Fibroblast of lung (primary cell): ENCODE measurements around the gene GRK3. TPM values are rescaled to one million over a fixed set of nuclear protein-coding genes. Genes with fewer than 3 reads are reported as not detected.
"Not testable (repeated sequence)": the region's sequence is repeated elsewhere in the genome, so short reads cannot be mapped to it uniquely, and the experiment has no call there.

Experiments
- DNase-seq, 2 donors: peaks; one replicate each; pipeline versions ENCODE4 v3.0.0 to v3.0.0-alpha.2; 2010; ENCODE audit warnings: low read depth in 2 of 2
- H2AFZ ChIP-seq: 2 replicates; pipeline ENCODE4 v1.5.1; 2012; ENCODE audit warnings: low read length, control low read depth, inconsistent platforms
- H3K27ac ChIP-seq: 2 replicates; pipeline ENCODE4 v1.5.1; 2011; ENCODE audit warnings: low read length, control low read depth; ENCODE audit not compliant: insufficient read depth
- H3K27me3 ChIP-seq: 2 replicates; pipeline ENCODE4 v1.5.1; 2011; ENCODE audit warnings: mild to moderate bottlenecking, low read length; ENCODE audit not compliant: control insufficient read depth, insufficient read depth
- H3K36me3 ChIP-seq: 2 replicates; pipeline ENCODE4 v1.5.1; 2011; ENCODE audit warnings: low read length; ENCODE audit not compliant: control insufficient read depth, insufficient read depth
- H3K4me1 ChIP-seq: 2 replicates; pipeline ENCODE4 v1.5.1; 2011; ENCODE audit warnings: low read length; ENCODE audit not compliant: control insufficient read depth, insufficient read depth; ENCODE audit errors: extremely low read depth
- H3K4me2 ChIP-seq: 2 replicates; pipeline ENCODE4 v1.5.1; 2011; ENCODE audit warnings: low read length, control low read depth; ENCODE audit not compliant: insufficient read depth; ENCODE audit errors: extremely low read depth
- H3K4me3 ChIP-seq, 4 experiments: fragments of 200-600 bp in 1 of 4; sonication (generic) in 1 of 4; replicated peaks in 1 of 4; 2 replicates each; pipeline ENCODE4 v1.5.1; 2011 to 2016; ENCODE audit warnings: low read length in 4 of 4, low read depth in 3 of 4, mild to moderate bottlenecking in 3 of 4, control low read depth in 2 of 4, inconsistent platforms in 1 of 4, mixed read lengths in 1 of 4; ENCODE audit not compliant: insufficient read depth in 1 of 4; ENCODE audit errors: control extremely low read depth in 1 of 4
- H3K79me2 ChIP-seq: 2 replicates; pipeline ENCODE4 v1.5.1; 2012; ENCODE audit warnings: mild to moderate bottlenecking, low read length, inconsistent platforms; ENCODE audit not compliant: control insufficient read depth, insufficient read depth
- H3K9ac ChIP-seq: 2 replicates; pipeline ENCODE4 v1.5.1; 2011; ENCODE audit warnings: mild to moderate bottlenecking, low read length, control low read depth; ENCODE audit not compliant: insufficient read depth
- H3K9me3 ChIP-seq: 2 replicates; pipeline ENCODE4 v1.5.1; 2012; ENCODE audit warnings: low read depth, low read length; ENCODE audit not compliant: control insufficient read depth, insufficient read depth
- H4K20me1 ChIP-seq: 2 replicates; pipeline ENCODE4 v1.5.1; 2011; ENCODE audit warnings: low read length; ENCODE audit not compliant: control insufficient read depth, insufficient read depth; ENCODE audit errors: extremely low read depth
- CTCF ChIP-seq, 2 donors: IDR thresholded peaks in 1 of 2; conservative IDR thresholded peaks in 1 of 2; 1 replicate in 1 of 2; 2 replicates in 1 of 2; pipeline ENCODE4 v1.5.1; 2011 to 2012; ENCODE audit warnings: low read length in 2 of 2, control low read depth in 1 of 2, inconsistent platforms in 1 of 2, low read depth in 1 of 2, mild to moderate bottlenecking in 1 of 2
- EZH2 ChIP-seq: IDR thresholded peaks from 2 replicates; pipeline ENCODE4 v1.5.1; 2012; ENCODE audit warnings: low read length, control low read depth, mild to moderate bottlenecking; ENCODE audit errors: missing control alignments
- polyA plus RNA-seq, 2 donors: library from polyadenylated mRNA; depleted of rRNA in 1 of 2; stranded (reverse) in 1 of 2; unstranded in 1 of 2; fragments of >200 nt; gene quantifications; 2 replicates each; pipeline ENCODE4 v1.2.1, GENCODE V29; 2011 to 2012; ENCODE audit warnings: missing spikeins in 1 of 2
- total RNA-seq: library from RNA; depleted of rRNA; stranded (reverse); fragments of >200 nt; gene quantifications from 2 replicates; pipeline ENCODE4 v1.2.1, GENCODE V29; 2014

GRK3 gene
- total and polyA plus RNA-seq, 2 donors (not counting 1 experiment from before 2014, with no cell fraction given) = 1.6 to 1.7 TPM

- Histone ChIP-seq H3K4me2 (peak overlapping the region; percentile 35), H3K79me2 (no peaks in the 10 kb centered on the region), H3K9ac (no peak overlapping the region), H3K4me1 (no peaks in the 10 kb centered on the region), H3K27me3 (no peaks in the 10 kb centered on the region), H3K9me3 (no peaks in the 10 kb centered on the region), H3K36me3 (no peaks in the 10 kb centered on the region), H3K4me3 (no peak overlapping the region), H3K27ac (peak overlapping the region; percentile 32), H4K20me1 (no peaks in the 10 kb centered on the region), H2AFZ (peak overlapping the region; percentile 35)
- peak; percentile 19 to 67 for DNase-seq
- TF ChIP-seq EZH2 = no peak
- TF ChIP-seq CTCF (conservative IDR thresholded peaks at IDR 0.05 in 1 of 2, IDR thresholded peaks at IDR 0.05 in 1 of 2; ENCODE audit: low read depth in 1 of 2, low read length in 2 of 2) = no peak
Observed at GRCh38 chr22:25582946-25583345, 18.5 kb downstream of the GRK3 start.

GRCh38 chr22:25584993-25585392, 20.5 kb downstream of the GRK3 start:
- H3K79me2 ChIP-seq, H3K4me2 ChIP-seq, H3K9ac ChIP-seq, H3K4me3 ChIP-seq, H3K36me3 ChIP-seq, H3K27ac ChIP-seq, H3K27me3 ChIP-seq, H3K9me3 ChIP-seq, H4K20me1 ChIP-seq, H2AFZ ChIP-seq, H3K4me1 ChIP-seq: not testable (repeated sequence)
- DNase-seq = peak; percentile 67 to 77

DNA sequence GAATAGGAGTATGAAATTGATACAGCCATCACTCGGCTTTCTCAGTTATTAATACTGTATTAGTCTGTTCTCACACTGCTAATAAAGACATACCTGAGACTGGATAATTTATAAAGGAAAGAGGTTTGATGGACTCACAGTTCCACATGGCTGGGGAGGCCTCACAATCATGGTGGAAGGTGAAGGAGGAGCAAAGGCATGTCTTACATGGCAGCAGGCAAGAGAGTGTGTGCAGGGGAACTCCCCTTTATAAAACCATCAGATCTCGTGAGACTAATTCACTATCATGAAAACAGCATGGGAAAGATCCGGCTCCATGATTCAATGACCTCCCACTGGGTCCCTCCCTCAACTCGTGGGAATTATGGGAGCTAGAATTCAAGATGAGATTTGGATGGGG, 25.2 kb downstream of the GRK3 start:
- not testable (repeated sequence) for H4K20me1 ChIP-seq, H3K36me3 ChIP-seq, H3K79me2 ChIP-seq, DNase-seq, H3K27ac ChIP-seq, H3K4me3 ChIP-seq, H3K9ac ChIP-seq, H3K4me1 ChIP-seq, H2AFZ ChIP-seq, H3K9me3 ChIP-seq, H3K27me3 ChIP-seq, H3K4me2 ChIP-seq

GRCh38 chr22:25593323-25593722, 28.8 kb downstream of the GRK3 start:
- not testable (repeated sequence) for H3K9me3 ChIP-seq, DNase-seq, H4K20me1 ChIP-seq, H3K9ac ChIP-seq, H3K36me3 ChIP-seq, H3K4me3 ChIP-seq, H3K4me2 ChIP-seq, H3K27me3 ChIP-seq, H3K4me1 ChIP-seq, H3K79me2 ChIP-seq, H3K27ac ChIP-seq, H2AFZ ChIP-seq
